ENCODE data around the gene OR10H2.

Gene OR10H2

GRCh38 chr19:15717809-15718208 is 10.0 kb upstream of the OR10H2 start:
- Histone ChIP-seq H3K4me3 (ENCODE audit: low read length) (no peak overlapping the region), H3K27me3 (ENCODE audit: control insufficient read depth, insufficient read depth, low read length) (no peaks in the 10 kb centered on the region), H3K9me3 (replicated peaks; ENCODE audit: low read length) (peaks cover 3% of the 10 kb centered on the region), H3K4me1 (ENCODE audit: control insufficient read depth, insufficient read depth, low read length) (no peaks in the 10 kb centered on the region), H3K4me2 (ENCODE audit: low read length) (no peak overlapping the region), H3K9ac (ENCODE audit: low read depth, low read length) (no peak overlapping the region), H3K36me3 (ENCODE audit: insufficient read depth, low read length) (no peaks in the 10 kb centered on the region)

GRCh38 chr19:15721268-15721667 is 6.6 kb upstream of the OR10H2 start:
- no peak overlapping the region for H3K9ac ChIP-seq (ENCODE audit: low read depth, low read length)
- no peaks in the 10 kb centered on the region for H3K27me3 ChIP-seq (ENCODE audit: control insufficient read depth, insufficient read depth, low read length)
- H3K4me2 ChIP-seq (ENCODE audit: low read length) = no peak overlapping the region
- no peaks in the 10 kb centered on the region for H3K36me3 ChIP-seq (ENCODE audit: insufficient read depth, low read length)
- H3K9me3 ChIP-seq (replicated peaks; ENCODE audit: low read length) = peaks cover 3% of the 10 kb centered on the region
- H3K4me3 ChIP-seq (ENCODE audit: low read length) = no peak overlapping the region
- no peaks in the 10 kb centered on the region for H3K4me1 ChIP-seq (ENCODE audit: control insufficient read depth, insufficient read depth, low read length)

DNA sequence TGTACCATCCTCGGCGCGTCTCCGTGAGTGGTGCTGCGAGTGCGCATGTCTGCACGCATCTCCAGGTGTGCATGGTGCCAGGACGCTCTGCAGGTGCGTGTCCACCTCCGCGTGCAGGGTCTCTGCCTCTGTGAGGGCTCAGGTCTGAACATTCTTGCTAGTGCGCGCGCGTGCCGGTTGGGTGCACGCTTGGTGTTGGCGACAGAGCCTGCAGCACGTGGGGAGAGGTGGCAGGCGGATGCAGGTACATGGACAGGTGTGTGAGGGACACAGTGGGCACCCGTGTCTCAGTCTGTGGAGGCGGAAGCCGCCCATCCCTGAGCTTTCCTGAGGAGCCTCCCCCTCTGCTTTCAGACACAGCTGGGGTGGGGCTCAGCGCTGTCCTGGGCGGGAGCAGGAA is 4.9 kb upstream of the OR10H2 start:
- Histone ChIP-seq H3K4me1 (ENCODE audit: control insufficient read depth, insufficient read depth, low read length) (no peaks in the 10 kb centered on the region), H3K36me3 (ENCODE audit: insufficient read depth, low read length) (no peaks in the 10 kb centered on the region), H3K4me2 (ENCODE audit: low read length) (no peak overlapping the region), H3K9me3 (replicated peaks; ENCODE audit: low read length) (peaks cover 2% of the 10 kb centered on the region), H3K9ac (ENCODE audit: low read depth, low read length) (no peak overlapping the region), H3K27me3 (ENCODE audit: control insufficient read depth, insufficient read depth, low read length) (no peaks in the 10 kb centered on the region), H3K4me3 (ENCODE audit: low read length) (no peak overlapping the region)

DNA sequence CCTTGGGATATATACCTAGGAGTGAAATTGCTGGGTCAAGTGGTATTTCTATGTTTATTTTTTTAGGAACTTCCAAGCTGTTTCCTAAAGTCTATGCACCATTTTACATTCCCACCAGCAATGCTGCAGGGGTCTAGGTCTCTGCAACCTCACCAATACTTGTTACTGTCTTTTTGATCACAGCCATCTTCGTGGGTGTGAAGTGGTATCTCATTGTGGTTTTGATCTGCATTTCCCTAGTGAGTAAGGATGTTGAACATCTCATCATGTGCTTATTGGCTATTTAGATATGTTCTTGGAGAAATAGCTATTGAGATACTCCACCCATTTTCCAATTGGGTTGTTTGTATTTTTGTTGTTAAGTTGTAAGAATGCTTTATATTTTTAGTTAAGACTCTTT is 2.7 kb downstream of the OR10H2 start:
- H3K4me2 ChIP-seq (ENCODE audit: low read length) = no peak overlapping the region
- H3K4me3 ChIP-seq (ENCODE audit: low read length) = no peak overlapping the region
- no peaks in the 10 kb centered on the region for H3K36me3 ChIP-seq (ENCODE audit: insufficient read depth, low read length)

GRCh38 chr19:15732388-15732787 is 4.6 kb downstream of the OR10H2 start:
- Histone ChIP-seq H3K9ac (ENCODE audit: low read depth, low read length) (no peak overlapping the region), H3K9me3 (replicated peaks; ENCODE audit: low read length) (no peaks in the 10 kb centered on the region)

More for the DNA sequence above, 2.7 kb downstream of the OR10H2 start:
- H3K4me1 ChIP-seq (ENCODE audit: control insufficient read depth, insufficient read depth, low read length) = no peaks in the 10 kb centered on the region
- no peak overlapping the region for H3K9ac ChIP-seq (ENCODE audit: low read depth, low read length)
- no peaks in the 10 kb centered on the region for H3K9me3 ChIP-seq (replicated peaks; ENCODE audit: low read length)
- H3K27me3 ChIP-seq (ENCODE audit: control insufficient read depth, insufficient read depth, low read length) = no peaks in the 10 kb centered on the region

GRCh38 chr19:15733895-15734294 is 6.1 kb downstream of the OR10H2 start:
- H3K27me3 ChIP-seq (ENCODE audit: control insufficient read depth, insufficient read depth, low read length) = no peaks in the 10 kb centered on the region
- H3K9me3 ChIP-seq (replicated peaks; ENCODE audit: low read length) = no peaks in the 10 kb centered on the region
- no peak overlapping the region for H3K4me2 ChIP-seq (ENCODE audit: low read length)
- H3K9ac ChIP-seq (ENCODE audit: low read depth, low read length) = no peak overlapping the region
- H3K4me3 ChIP-seq (ENCODE audit: low read length) = no peak overlapping the region
- no peaks in the 10 kb centered on the region for H3K36me3 ChIP-seq (ENCODE audit: insufficient read depth, low read length)
- H3K4me1 ChIP-seq (ENCODE audit: control insufficient read depth, insufficient read depth, low read length) = no peaks in the 10 kb centered on the region

More at GRCh38 chr19:15732388-15732787, 4.6 kb downstream of the OR10H2 start:
- H3K36me3 ChIP-seq (ENCODE audit: insufficient read depth, low read length) = no peaks in the 10 kb centered on the region
- no peaks in the 10 kb centered on the region for H3K27me3 ChIP-seq (ENCODE audit: control insufficient read depth, insufficient read depth, low read length)
- H3K4me2 ChIP-seq (ENCODE audit: low read length) = no peak overlapping the region
- H3K4me3 ChIP-seq (ENCODE audit: low read length) = no peak overlapping the region
- H3K4me1 ChIP-seq (ENCODE audit: control insufficient read depth, insufficient read depth, low read length) = no peaks in the 10 kb centered on the region

- no peaks in the 10 kb centered on the region for H3K36me3 ChIP-seq (ENCODE audit: insufficient read depth, low read length)
- no peak within 1 kb of the TSS for H3K9ac ChIP-seq (ENCODE audit: low read depth, low read length)
Observed at GRCh38 chr19:15737722-15738121, 9.9 kb downstream of the OR10H2 start, which contains the start of gene OR10H3. Gene OR10H3 (plus strand): TSS chr19:15737985. CDS start chr19:15741393, 3,408 bp downstream.

GRCh38 chr19:15740785-15741184 is 13.0 kb downstream of the OR10H2 start:
- Histone ChIP-seq H3K4me2 (ENCODE audit: low read length) (no peak overlapping the region), H3K9me3 (replicated peaks; ENCODE audit: low read length) (peaks cover 4% of the 10 kb centered on the region), H3K27me3 (ENCODE audit: control insufficient read depth, insufficient read depth, low read length) (no peaks in the 10 kb centered on the region), H3K9ac (ENCODE audit: low read depth, low read length) (no peak overlapping the region), H3K36me3 (ENCODE audit: insufficient read depth, low read length) (no peaks in the 10 kb centered on the region), H3K4me3 (ENCODE audit: low read length) (no peak overlapping the region), H3K4me1 (ENCODE audit: control insufficient read depth, insufficient read depth, low read length) (no peaks in the 10 kb centered on the region)

More at GRCh38 chr19:15737722-15738121, 9.9 kb downstream of the OR10H2 start, which contains the start of gene OR10H3:
- H3K4me1 ChIP-seq (ENCODE audit: control insufficient read depth, insufficient read depth, low read length) = no peaks in the 10 kb centered on the region
- no peak within 1 kb of the TSS for H3K4me3 ChIP-seq (ENCODE audit: low read length)
- H3K9me3 ChIP-seq (replicated peaks; ENCODE audit: low read length) = peaks cover 4% of the 10 kb centered on the region
- no peaks in the 10 kb centered on the region for H3K27me3 ChIP-seq (ENCODE audit: control insufficient read depth, insufficient read depth, low read length)
- no peak within 1 kb of the TSS for H3K4me2 ChIP-seq (ENCODE audit: low read length)

DNA sequence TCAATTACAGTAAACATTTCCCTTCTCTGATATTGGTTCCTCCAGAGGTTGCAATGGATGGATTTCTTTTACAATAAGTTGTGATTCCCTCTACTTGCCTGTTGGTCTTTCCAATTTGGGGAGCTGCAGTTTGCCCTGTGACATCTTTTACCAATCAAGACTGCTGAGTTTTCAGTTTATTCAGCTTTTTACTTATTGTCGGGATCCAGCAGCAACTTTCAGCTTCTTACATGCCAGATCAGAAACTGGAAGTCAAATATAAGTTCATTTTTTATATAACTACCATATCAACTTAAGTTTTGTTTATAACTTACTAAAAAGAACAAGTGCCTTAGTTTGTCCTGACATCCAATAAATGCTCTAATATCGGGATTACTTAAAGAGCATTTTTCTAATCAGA is 20.4 kb downstream of the OR10H2 start:
- no peaks in the 10 kb centered on the region for H3K27me3 ChIP-seq (ENCODE audit: control insufficient read depth, insufficient read depth, low read length)
- H3K4me1 ChIP-seq (ENCODE audit: control insufficient read depth, insufficient read depth, low read length) = no peaks in the 10 kb centered on the region
- H3K36me3 ChIP-seq (ENCODE audit: insufficient read depth, low read length) = no peaks in the 10 kb centered on the region
- no peak overlapping the region for H3K9ac ChIP-seq (ENCODE audit: low read depth, low read length)
- no peak overlapping the region for H3K4me3 ChIP-seq (ENCODE audit: low read length)
- no peak overlapping the region for H3K4me2 ChIP-seq (ENCODE audit: low read length)
- peaks cover 4% of the 10 kb centered on the region for H3K9me3 ChIP-seq (replicated peaks; ENCODE audit: low read length)

DNA sequence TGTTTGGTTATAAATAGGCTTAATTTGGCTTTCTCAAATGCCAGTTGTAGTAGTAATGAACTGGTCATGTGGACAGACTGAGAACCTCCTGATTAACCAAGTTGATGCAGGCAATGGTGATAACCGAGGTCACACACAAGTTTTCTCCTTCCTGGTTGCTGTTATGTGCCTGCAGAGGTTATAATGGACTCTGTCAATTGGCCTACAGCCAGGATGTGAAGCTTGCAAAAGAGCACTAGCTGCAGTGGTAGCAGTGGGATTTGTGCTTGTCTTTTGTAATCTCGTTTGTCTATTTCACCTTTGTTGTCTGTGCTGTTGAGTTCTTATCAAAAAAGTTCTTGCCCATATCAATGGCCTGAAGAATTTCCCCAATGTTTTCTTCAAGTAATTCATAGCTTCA is 30.6 kb downstream of the OR10H2 start:
- H3K9me3 ChIP-seq (replicated peaks; ENCODE audit: low read length) = peaks cover 3% of the 10 kb centered on the region
- H3K36me3 ChIP-seq (ENCODE audit: insufficient read depth, low read length) = no peaks in the 10 kb centered on the region
- no peak overlapping the region for H3K4me2 ChIP-seq (ENCODE audit: low read length)
- no peak overlapping the region for H3K9ac ChIP-seq (ENCODE audit: low read depth, low read length)
- H3K27me3 ChIP-seq (ENCODE audit: control insufficient read depth, insufficient read depth, low read length) = no peaks in the 10 kb centered on the region
- H3K4me3 ChIP-seq (ENCODE audit: low read length) = no peak overlapping the region
- H3K4me1 ChIP-seq (ENCODE audit: control insufficient read depth, insufficient read depth, low read length) = no peaks in the 10 kb centered on the region

DNA sequence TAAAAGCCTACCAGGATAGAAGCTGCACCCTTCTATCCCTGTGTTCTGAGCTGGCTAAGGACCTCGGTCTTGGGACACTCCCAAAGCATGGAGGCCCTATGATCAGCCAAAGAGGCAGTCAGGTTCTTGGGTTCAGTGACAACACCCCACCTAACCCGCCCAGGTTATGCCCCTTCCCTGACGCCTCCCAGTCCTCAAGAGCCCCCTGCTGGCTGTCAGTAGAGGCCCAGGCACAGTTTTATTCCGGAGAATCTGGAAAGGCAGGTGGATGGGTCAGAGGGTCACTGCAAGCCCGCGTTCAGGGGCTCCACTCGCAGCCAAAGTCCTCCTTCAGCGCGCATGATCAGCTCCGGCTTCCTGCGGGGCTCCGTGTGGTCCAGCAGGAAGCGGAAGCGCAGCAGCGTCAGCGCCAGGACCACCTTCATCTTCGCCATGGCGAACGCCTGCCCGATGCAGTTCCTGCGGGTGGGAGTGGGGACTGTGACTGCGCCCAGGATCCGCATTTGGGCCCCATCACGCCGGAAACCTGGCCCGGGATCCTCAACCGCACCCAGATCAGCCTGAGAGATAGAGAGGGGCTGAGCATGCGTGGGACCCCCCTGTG is 32.2 kb downstream of the OR10H2 start:
- Histone ChIP-seq H3K27me3 (ENCODE audit: control insufficient read depth, insufficient read depth, low read length) (no peaks in the 10 kb centered on the region), H3K9ac (ENCODE audit: low read depth, low read length) (no peak overlapping the region), H3K4me1 (ENCODE audit: control insufficient read depth, insufficient read depth, low read length) (no peaks in the 10 kb centered on the region), H3K9me3 (replicated peaks; ENCODE audit: low read length) (peaks cover 3% of the 10 kb centered on the region), H3K4me3 (ENCODE audit: low read length) (no peak overlapping the region), H3K4me2 (ENCODE audit: low read length) (no peak overlapping the region), H3K36me3 (ENCODE audit: insufficient read depth, low read length) (no peaks in the 10 kb centered on the region)

DNA sequence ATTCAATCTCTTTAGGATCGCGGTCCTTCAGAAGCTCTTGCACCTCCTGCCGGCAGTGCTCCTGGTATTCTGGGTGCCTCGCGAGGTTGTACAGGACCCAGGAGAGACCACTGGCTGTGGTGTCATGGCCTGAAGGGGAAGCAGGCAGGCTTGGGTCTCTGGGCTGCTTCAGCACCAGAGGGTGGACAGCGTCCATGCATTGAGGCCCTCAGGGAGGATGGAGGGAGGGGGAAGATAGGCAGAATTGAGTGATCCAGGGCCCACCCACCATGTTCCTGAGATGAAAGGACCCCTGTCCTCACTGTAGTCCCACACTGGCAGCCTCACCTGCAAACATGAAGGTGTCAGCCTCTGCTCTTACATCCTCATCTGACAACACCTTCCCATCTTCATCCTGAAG is 41.8 kb downstream of the OR10H2 start:
- H3K9ac ChIP-seq (ENCODE audit: low read depth, low read length) = no peak overlapping the region
- H3K4me2 ChIP-seq (ENCODE audit: low read length) = no peak overlapping the region
- H3K36me3 ChIP-seq (ENCODE audit: insufficient read depth, low read length) = no peaks in the 10 kb centered on the region
- H3K9me3 ChIP-seq (replicated peaks; ENCODE audit: low read length) = no peaks in the 10 kb centered on the region
- H3K4me3 ChIP-seq (ENCODE audit: low read length) = no peak overlapping the region
- no peaks in the 10 kb centered on the region for H3K27me3 ChIP-seq (ENCODE audit: control insufficient read depth, insufficient read depth, low read length)
- no peaks in the 10 kb centered on the region for H3K4me1 ChIP-seq (ENCODE audit: control insufficient read depth, insufficient read depth, low read length)
